Activated gamma-delta T cell (primary cell): ENCODE data around the gene TMEM187.

ENCODE experiments used
- DNase-seq: peaks from one replicate; lab custom pipeline; 2025; lab: John Stamatoyannopoulos, UW

The TMEM187 gene

GRCh38 chrX:153999359-154000037 is 26.9 kb downstream of the TMEM187 start:
- DNase-seq = no peak

GRCh38 chrX:154000051-154000450 is 27.5 kb downstream of the TMEM187 start:
- no peak for DNase-seq

- DNase-seq = no peak
Measured at GRCh38 chrX:154002215-154002719, 29.7 kb downstream of the TMEM187 start.

- no peak for DNase-seq
Measured at GRCh38 chrX:154004315-154004714, 31.8 kb downstream of the TMEM187 start.

DNA sequence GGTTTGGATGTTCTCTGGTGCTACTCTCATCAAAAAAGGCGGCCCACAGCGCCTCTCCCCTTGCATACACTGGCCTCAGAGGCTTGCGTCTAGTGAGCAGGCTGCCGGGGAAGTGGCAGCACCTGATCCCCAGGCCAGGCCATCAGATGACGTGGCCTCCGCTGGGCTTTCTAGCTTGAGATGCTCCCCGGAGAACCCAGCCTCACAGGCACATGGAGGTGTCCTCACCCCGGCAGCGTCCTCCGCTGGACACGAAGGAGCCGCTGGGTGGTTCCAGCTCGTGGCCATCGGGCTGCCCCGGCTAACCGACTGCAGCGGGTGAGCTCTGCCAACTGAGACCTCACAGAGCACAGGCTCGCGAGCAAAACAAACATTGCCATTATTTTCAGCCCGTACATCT is 34.4 kb downstream of the TMEM187 start:
- DNase-seq = no peak

- DNase-seq = no peak
Measured at GRCh38 chrX:154008521-154008920, 36.0 kb downstream of the TMEM187 start.

DNA sequence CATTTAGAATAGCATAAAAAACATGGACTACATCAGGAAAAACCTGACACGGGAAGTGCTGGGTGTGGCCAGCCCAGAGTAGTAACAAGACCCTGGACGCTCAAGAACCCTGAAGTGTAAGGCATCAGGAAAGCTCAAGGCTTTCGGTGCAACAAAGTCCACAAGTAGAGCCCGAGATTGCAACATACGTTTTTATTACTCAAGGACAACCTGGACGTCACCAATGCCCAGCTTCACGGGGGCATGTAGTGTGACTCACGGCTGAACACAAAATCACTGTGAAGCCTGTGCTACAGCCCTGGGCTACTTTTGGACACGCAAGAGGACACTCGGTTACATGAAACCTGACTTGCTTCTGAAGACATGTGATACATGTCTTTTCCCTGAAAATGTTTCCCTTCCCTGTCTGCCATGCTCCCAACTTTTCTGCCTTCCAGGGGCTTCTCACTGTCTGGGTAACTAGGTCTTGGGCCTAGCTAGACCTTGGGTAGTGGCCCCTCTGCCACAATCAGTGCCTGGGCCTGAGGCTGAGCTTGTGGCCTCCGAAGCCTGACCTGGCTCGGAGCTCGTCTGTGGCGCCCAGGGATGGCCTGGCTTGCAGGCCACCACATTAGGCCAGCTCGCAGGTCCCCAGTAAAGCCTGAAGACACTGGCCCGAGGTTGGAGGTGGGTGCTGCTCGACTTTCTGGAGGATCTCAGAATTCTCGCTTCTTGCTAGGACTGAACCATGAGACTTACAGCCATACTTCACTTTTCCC is 38.0 kb downstream of the TMEM187 start:
- DNase-seq = no peak

DNA sequence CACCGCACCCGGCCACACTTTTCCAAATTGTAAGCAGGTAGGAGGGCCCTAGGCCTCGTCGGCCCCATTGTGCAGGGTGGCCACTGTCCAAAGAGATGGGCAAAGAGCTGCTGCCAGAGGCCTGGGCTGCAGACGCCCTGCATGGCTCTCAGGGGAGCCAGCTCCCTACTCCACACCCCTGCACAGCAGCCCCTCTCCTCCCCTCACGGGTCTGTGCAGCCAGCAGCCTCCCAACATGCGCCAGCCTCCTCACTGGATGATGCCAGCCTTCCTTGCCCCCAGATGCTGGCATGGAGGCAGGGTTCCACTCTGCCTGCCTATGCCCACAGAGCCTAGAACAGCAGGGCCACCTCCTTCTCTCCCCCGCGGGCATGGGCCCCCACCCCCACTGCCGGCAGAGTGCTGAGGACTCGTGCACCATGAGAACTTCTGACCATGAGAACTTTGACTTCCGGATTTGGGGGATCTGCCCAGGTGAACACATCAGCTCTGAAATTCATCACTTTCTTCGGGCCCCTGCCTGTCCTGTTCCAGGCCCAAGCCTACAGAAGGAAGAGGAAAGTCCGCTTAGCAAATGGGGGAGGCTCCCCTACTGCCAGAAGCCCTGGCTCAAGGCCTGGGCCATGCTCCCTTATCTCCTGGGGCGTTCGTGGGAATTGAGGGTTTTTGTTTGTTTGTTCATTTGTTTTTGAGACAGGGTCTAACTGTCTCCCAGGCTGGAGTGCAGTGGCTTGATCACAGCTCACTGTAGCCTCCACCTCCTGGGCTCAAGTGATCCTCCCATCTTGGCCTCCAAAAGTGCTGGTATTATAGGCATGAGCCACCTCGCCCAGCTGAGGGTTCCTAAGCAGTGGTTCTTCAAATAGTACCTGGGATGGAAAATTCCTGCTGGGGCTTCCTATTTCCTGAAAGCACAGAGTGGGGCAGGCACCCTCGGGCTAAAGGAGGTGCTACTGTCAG is 39.1 kb downstream of the TMEM187 start:
- DNase-seq = no peak

DNA sequence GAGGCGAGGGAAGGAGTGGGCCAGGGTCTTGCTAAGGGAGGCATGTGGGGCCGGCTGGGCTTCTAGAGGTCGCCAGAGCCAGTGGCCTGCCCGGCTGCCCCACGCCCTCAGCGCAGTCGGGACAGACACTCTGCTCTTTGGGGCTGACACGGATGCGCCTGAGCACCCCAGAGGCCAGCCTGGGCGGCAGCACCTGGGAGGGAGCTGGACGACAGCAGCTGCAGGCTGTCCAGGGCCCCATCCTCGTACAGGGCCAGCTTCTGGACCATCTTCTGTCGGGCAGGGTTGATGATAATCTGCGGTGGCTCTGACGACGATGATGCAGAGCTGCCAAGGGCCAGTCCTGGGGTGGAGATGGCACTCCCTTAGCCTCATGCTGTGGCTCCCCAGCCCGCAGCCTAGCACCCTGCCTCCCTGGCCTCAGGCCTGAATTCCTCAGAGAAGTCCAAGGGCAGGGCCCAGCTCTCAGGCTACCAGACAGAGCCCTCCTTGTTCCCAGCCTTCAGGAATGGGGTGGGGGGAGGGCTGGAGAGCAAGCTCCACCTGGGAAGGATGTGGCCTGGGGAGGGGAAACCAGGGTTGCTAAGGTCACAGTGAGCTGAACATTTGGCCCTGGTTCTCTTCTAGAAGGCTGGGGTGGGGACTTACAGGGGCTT is 39.9 kb downstream of the TMEM187 start:
- no peak for DNase-seq

DNA sequence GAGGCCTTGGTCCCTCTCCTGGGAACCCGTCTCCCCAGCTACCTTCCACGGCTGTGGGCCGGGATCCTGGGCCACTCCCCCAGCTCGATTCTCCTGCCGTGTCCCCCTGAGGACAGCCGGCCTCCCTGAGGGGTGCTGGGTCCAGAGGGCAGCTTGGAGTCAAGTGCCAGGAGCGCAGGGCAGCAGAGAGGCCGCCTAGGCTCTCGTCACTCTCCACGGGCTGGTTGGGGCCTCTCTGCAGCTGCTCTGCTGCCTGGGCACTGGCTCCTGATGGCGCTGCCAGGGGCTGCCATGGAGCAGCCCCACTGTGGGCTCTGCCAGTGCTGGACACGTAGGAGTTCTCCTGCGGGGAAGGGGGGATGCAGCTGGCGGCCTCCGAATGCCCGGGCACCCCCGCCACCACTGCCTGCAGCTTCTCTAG is 40.5 kb downstream of the TMEM187 start:
- no peak for DNase-seq

DNA sequence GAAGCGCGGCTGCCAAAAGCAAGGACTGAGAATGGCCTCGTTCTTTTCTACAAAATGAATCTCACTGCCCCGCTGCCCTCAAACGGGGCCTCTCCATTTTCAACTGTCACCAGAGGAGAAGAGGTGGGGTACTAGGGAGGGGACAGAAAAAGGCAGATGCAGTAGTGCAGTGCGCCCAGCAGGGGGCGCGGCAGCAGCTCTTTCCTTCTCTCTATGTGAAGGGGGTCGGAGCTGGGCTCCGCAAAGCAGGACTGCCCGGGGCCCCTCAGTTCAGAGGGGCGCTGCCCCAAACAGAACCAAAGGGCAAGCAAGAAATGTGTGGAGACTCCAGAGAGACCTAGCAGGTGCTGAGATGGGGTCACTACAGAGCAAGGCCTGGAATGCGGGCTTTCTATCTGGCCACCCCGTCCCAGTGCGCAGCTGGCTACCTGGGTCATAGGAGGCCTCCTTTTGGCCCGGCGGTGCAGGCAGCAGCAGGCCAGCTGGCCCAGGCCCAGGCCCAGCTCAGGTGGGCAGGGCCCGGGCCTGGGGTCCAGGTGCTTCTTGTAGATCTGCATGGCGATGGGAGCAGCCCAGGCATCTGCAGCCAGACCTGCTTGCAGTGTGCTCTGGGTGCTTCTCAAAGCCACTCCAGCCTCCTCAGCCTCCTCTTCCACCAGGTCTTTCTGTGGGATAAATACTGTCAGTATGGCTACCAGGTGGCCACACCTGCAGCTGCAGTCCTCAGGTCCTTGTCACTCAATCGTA is 41.2 kb downstream of the TMEM187 start:
- DNase-seq = no peak

DNA sequence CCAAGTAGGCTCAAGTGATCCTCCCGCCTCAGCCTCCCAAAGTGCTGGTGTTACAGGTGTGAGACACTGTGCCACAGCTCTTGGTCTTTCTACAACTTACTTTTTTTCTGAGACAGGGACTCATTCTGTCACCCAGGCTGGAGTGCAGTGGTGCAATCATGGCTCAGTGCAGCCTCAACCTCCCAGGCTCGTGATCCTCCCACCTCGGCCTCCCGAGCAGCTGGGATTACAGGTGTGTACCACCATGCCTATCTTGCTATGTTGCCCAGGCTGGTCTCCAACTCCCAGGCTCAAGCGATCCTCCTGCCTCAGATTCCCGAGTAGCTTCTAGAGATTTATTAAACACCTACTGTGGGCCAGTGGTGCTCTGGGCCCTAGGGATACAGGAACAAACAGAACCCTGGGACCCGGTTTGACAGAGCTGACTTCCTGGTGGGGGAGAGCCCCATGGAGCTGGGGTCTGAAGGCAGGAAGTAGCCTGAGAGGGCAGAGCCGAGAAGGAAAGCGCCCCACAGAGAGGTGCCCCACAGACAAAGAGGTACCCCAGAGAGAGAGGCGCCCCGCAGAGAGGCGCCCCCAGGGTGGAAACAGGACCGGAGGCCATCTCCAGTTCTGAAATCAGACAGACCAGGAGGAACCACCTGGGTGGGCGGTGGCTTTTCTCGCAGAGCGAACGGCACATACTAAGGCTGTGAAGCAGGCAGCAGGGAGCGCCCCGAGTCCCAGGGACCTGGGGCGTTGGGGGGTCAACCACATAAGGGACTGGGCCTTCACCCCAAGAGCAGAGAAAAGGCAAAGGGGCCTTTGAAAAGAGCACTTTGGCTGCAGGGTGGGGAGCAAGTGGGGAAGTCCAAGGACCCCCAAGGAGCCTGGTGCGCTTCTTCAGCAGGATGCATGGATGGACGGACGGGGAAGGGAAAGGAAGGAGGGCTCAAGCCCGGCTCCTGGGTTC is 42.2 kb downstream of the TMEM187 start:
- DNase-seq = no peak

GRCh38 chrX:154015581-154016264 is 43.2 kb downstream of the TMEM187 start:
- DNase-seq = no peak

GRCh38 chrX:154016366-154017076 is 44.0 kb downstream of the TMEM187 start:
- no peak for DNase-seq

DNA sequence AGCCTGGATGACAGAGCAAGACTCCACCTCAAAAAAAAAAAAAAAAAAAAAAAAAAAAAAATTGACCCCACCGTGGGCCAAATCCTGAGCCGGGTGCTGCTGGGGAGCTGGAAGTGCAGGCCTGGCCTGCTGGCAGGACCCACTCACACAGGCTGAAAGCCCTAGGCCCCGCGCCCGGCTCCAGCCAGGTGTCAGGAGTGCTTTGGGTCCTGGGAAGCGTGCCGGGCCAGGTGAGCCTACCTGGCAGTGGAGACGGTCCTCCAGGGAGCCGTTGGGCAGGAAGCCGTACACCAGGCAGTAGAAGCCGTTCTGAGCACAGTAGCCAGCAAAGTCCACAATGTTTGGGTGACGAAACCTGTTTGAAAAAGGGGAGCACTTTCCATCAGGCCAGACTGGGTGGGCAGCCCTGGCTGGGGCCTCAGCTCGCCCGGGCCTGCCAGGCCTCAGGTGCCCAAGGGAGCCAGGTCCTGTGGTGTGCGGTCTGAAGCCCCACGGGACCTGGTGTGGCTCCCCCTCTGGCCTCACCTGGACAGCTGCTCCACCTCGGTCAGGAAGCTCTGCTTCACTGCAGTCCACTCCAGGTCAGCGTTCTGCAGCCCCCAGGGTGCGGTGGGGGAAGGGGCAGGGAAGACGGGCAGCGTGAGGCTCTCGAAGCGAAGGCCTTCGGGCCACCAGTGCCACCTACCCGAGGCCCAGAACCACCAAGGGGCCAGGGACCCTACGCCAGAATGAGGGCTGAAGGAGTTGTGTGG is 45.4 kb downstream of the TMEM187 start:
- DNase-seq = no peak

DNA sequence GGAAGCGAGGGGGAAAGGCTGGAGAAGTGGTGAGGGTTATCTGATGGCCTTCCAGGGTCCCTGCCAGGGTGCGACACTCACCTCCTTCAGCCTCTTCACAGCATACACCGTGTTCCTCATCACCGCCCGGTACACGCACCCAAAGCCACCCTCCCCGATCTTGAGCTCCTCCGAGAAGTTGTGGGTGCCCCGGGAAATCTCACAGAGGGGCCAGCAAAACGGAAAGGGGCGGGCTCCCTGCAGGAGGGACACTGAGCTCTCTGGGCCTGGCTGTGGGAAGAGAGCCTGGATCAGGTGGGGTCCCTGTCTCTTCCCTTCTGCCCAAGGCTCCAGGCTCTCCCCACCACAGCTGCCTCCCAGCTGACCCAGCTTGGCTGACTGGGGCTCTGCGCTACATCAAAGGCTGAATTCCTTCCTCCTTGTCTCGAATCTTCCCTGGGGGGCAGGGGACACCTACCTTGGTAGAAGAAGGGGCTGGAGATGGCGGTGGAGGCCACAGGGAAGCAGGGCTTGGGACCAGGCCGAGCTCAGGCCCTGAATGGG is 46.0 kb downstream of the TMEM187 start:
- DNase-seq = no peak

DNA sequence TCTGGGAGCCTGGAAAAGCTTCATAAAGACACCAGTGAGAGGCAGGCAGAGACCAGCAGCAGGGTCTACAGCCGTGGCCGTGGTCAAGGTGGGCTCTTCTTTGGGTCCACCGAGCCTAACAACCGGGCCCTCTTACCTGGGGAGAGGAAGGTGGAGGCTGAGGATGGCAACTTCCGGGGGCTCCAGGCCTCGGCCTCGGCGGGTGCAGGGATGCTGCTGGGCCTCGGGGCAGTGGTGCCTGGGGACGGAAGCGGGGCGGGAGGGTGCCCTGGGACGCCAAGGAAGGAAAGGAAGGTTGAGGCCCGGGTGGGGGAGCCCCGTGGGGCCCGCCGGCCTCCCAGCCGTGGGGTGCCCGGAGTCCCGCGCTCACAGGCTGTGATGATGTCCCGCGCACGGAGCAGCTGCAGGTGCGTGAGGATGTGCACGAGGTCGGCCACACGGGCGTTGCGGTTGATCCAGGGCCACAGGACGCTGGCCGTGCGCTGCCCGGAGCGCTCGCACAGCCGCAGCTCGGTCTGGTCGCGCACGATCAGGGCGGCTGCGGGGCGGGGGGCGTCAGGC is 46.6 kb downstream of the TMEM187 start:
- no peak for DNase-seq
